SK-N-SH (cell line): Measurements from ENCODE around the gene BDKRB2. TPM values are rescaled to one million over a fixed set of nuclear protein-coding genes. Genes with fewer than 3 reads are reported as not detected.
A peak's percentile ranks its signal among the peaks of the same experiment; 100 is the strongest.

Experiments
- CTCF ChIA-PET: fragments of 300-600, 350-600 bp; formaldehyde crosslinking; extraction: SDS; loops from one replicate; lab custom pipeline; 2021; lab: Yijun Ruan, JAX
- POLR2A ChIA-PET: fragments of 350-600 bp; sonication (Branson Sonifier 250); formaldehyde crosslinking; extraction: SDS; loops from one replicate; lab custom pipeline; 2020; ENCODE audit warnings: antibody characterized with exemption, inconsistent platforms; lab: Yijun Ruan, JAX
- DNase-seq: peaks from one replicate; pipeline ENCODE4 v3.0.0; 2012
- H2AFZ ChIP-seq: fragments of 200-600 bp; sonication (generic); 2 replicates; pipeline ENCODE4 v1.8.1; 2016; ENCODE audit warnings: antibody characterized with exemption, mild to moderate bottlenecking, low read depth
- H3F3A ChIP-seq: fragments of 200-600 bp; sonication (generic); replicated peaks from 2 replicates; pipeline ENCODE3; 2016; ENCODE audit warnings: antibody characterized with exemption, mild to moderate bottlenecking; ENCODE audit not compliant: insufficient read depth
- H3K27ac ChIP-seq, 2 experiments: fragments of 200-500 bp in 1 of 2; fragments of 200-600 bp in 1 of 2; sonication (Bioruptor generic) in 1 of 2; sonication (generic), shearing (Covaris generic) in 1 of 2; 2 replicates each; pipeline versions ENCODE4 v1.5.1 to v1.6.1; 2014 to 2016; ENCODE audit warnings: low read depth in 2 of 2, inconsistent platforms in 1 of 2, low read length in 1 of 2, mild to moderate bottlenecking in 1 of 2, mixed read lengths in 1 of 2
- H3K27me3 ChIP-seq: fragments of 200-600 bp; sonication (generic), shearing (Covaris generic); 2 replicates; pipeline ENCODE4 v1.6.1; 2016; ENCODE audit warnings: mixed run types; ENCODE audit not compliant: insufficient read depth
- H3K36me3 ChIP-seq, 2 experiments: fragments of 200-500 bp in 1 of 2; fragments of 200-600 bp in 1 of 2; sonication (Bioruptor generic) in 1 of 2; sonication (generic) in 1 of 2; replicated peaks in 1 of 2; 2 replicates each; pipeline versions ENCODE3 to v1.5.1; 2014 to 2016; ENCODE audit warnings: low read length in 1 of 2, mild to moderate bottlenecking in 1 of 2; ENCODE audit not compliant: insufficient read depth in 2 of 2, control insufficient read depth in 1 of 2
- H3K4me1 ChIP-seq, 2 experiments: fragments of 200-500 bp in 1 of 2; fragments of 200-600 bp in 1 of 2; sonication (Bioruptor generic) in 1 of 2; sonication (generic), shearing (Covaris generic) in 1 of 2; 2 replicates each; pipeline versions ENCODE4 v1.5.1 to v1.6.1; 2014 to 2016; ENCODE audit warnings: low read depth in 1 of 2, low read length in 1 of 2, mixed run types in 1 of 2; ENCODE audit not compliant: insufficient read depth in 2 of 2, control insufficient read depth in 1 of 2
- H3K4me2 ChIP-seq: fragments of 200-600 bp; sonication (generic), shearing (Covaris generic); 2 replicates; pipeline ENCODE4 v1.6.1; 2017; ENCODE audit warnings: mixed run types
- H3K4me3 ChIP-seq, 2 experiments: fragments of 200-500 bp in 1 of 2; fragments of 200-600 bp in 1 of 2; sonication (Bioruptor generic) in 1 of 2; sonication (generic), shearing (Covaris generic) in 1 of 2; 2 replicates each; pipeline versions ENCODE4 v1.5.1 to v1.8.1; 2014 to 2016; ENCODE audit warnings: low read depth in 2 of 2, inconsistent platforms in 1 of 2, low read length in 1 of 2, mild to moderate bottlenecking in 1 of 2, mixed read lengths in 1 of 2, moderate library complexity in 1 of 2
- H3K79me2 ChIP-seq: fragments of 200-600 bp; sonication (generic); 2 replicates; pipeline ENCODE4 v1.8.1; 2017; ENCODE audit warnings: mild to moderate bottlenecking; ENCODE audit not compliant: insufficient read depth
- H3K9ac ChIP-seq: fragments of 200-600 bp; sonication (generic); 2 replicates; pipeline ENCODE4 v1.6.1; 2017; ENCODE audit warnings: mixed run types
- H3K9me2 ChIP-seq: fragments of 200-600 bp; sonication (generic); 2 replicates; pipeline ENCODE4 v1.6.1; 2017; ENCODE audit warnings: mixed run types
- H3K9me3 ChIP-seq: fragments of 200-600 bp; sonication (generic); 2 replicates; pipeline ENCODE4 v1.6.1; 2017; ENCODE audit warnings: mixed run types, mild to moderate bottlenecking, moderate library complexity
- H4K20me1 ChIP-seq: fragments of 200-600 bp; sonication (generic); 2 replicates; pipeline ENCODE4 v1.6.1; 2017; ENCODE audit warnings: mild to moderate bottlenecking, mixed run types; ENCODE audit not compliant: insufficient read depth
- CHD2 ChIP-seq: fragments of 150-350 bp; IDR thresholded peaks from 2 replicates; pipeline ENCODE4 v1.6.1; 2018; ENCODE audit warnings: low read length; ENCODE audit not compliant: partially characterized antibody
- ELF1 ChIP-seq: IDR thresholded peaks from 2 replicates; pipeline ENCODE4 v1.4.0; 2012
- EP300 ChIP-seq, 2 experiments: IDR thresholded peaks; 2 replicates each; pipeline versions ENCODE4 v1.4.0 to v1.6.1; 2012; ENCODE audit warnings: borderline replicate concordance in 1 of 2, low read depth in 1 of 2, low read length in 1 of 2
- EZH2phosphoT487 ChIP-seq: fragments of 200-600 bp; sonication (generic); IDR thresholded peaks from 2 replicates; pipeline ENCODE4 v1.6.1; 2017; ENCODE audit warnings: low read depth, mixed run types, mild to moderate bottlenecking, antibody characterized with exemption, moderate library complexity, borderline replicate concordance
- FOXM1 ChIP-seq: IDR thresholded peaks from 2 replicates; pipeline ENCODE4 v1.4.0; 2012; ENCODE audit warnings: low read depth, mild to moderate bottlenecking
- JUND ChIP-seq: IDR thresholded peaks from 2 replicates; pipeline ENCODE4 v1.4.0; 2012
- MEF2A ChIP-seq: IDR thresholded peaks from 2 replicates; pipeline ENCODE4 v1.4.0; 2012; ENCODE audit warnings: low read depth, borderline replicate concordance
- MXI1 ChIP-seq: IDR thresholded peaks from 2 replicates; pipeline ENCODE4 v1.6.1; 2012; ENCODE audit warnings: mild to moderate bottlenecking, low read depth, low read length, improper control_type of control experiment
- POLR2AphosphoS5 ChIP-seq: IDR thresholded peaks from 2 replicates; pipeline ENCODE4 v1.6.1; 2012; ENCODE audit warnings: low read depth, low read length
- RAD21 ChIP-seq: IDR thresholded peaks from 2 replicates; pipeline ENCODE4 v1.6.1; 2012; ENCODE audit warnings: mild to moderate bottlenecking, low read length
- RFX5 ChIP-seq: IDR thresholded peaks from 2 replicates; pipeline ENCODE4 v1.6.1; 2012; ENCODE audit warnings: mild to moderate bottlenecking, improper control_type of control experiment, low read length
- SIN3A ChIP-seq: IDR thresholded peaks from 2 replicates; pipeline ENCODE4 v1.6.1; 2012; ENCODE audit warnings: low read depth, mild to moderate bottlenecking, low read length, moderate library complexity, borderline replicate concordance
- TCF12 ChIP-seq: IDR thresholded peaks from 2 replicates; pipeline ENCODE4 v1.4.0; 2012
- USF2 ChIP-seq: fragments of 150-350 bp; IDR thresholded peaks from 2 replicates; pipeline ENCODE4 v1.6.1; 2017; ENCODE audit warnings: antibody characterized with exemption, low read length, low read depth, borderline replicate concordance
- WGBS: methylation state at CpG from one replicate; pipeline ENCODE4 v1.1.6; 2017; ENCODE audit warnings: low lambda C conversion rate; 5-methylcytosine and 5-hydroxymethylcytosine counted together
- polyA plus RNA-seq, 3 experiments: library from polyadenylated mRNA; depleted of rRNA; stranded (reverse); fragments of >200 nt; gene quantifications; 2 replicates each; pipeline ENCODE4 v1.2.3, GENCODE V29; 2012
- TF ChIP-seq, protein P1 (sequence below): IDR thresholded peaks from 2 replicates; pipeline ENCODE4 v1.4.0; 2012; ENCODE audit warnings: low read depth
- TF ChIP-seq, protein P2 (sequence below): IDR thresholded peaks from 2 replicates; pipeline ENCODE4 v1.4.0; 2012; ENCODE audit warnings: low read depth, borderline replicate concordance
- TF ChIP-seq, protein P3 (sequence below): IDR thresholded peaks from 2 replicates; pipeline ENCODE4 v1.4.0; 2012; ENCODE audit warnings: low read depth, borderline replicate concordance

The BDKRB2 gene
- polyA plus RNA-seq, 1 of the 3 experiments (the other 2 are of a cell fraction), result 4.8 TPM

DNA sequence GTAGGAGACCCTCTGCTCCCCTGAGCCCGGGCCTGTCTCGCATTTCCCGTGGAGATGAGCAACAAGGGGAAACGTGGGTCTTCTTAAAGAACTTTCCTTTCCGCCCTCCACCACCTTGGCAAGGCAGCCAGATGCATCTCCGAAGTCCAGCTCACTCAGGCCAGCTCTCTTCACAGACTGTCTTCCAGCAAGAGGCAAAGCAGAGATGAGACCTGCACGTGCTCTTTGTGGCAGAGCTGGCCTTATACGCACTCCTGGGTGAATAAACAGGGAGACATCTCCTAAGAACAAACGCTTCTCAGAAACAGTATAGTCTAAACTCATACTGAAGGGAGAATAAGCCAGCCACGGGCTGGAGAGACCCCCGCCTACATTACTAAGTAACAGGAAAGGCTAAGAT is 50.0 kb downstream of the BDKRB2 start:
- ChIA-PET POLR2A (no interaction called here), CTCF (no interaction called here)
- H3K9ac ChIP-seq, result peak overlapping the region; percentile 14; the same call in 1 of the 2 replicates
- H3K27ac ChIP-seq, result peak overlapping the region in 1 of 2 experiments; percentile 97; a peak in 3 of 4 replicates
- H3K36me3 ChIP-seq, result peaks cover 0 to 11% of the 10 kb centered on the region in 2 experiments
- H3F3A ChIP-seq, result peaks cover 35% of the 10 kb centered on the region
- peaks cover 6 to 34% of the 10 kb centered on the region in 2 experiments for H3K4me1 ChIP-seq
- peak overlapping the region; percentile 4; the same call in 1 of the 2 replicates for H3K4me2 ChIP-seq
- peaks cover 31% of the 10 kb centered on the region for H3K79me2 ChIP-seq
- no peaks in the 10 kb centered on the region for H4K20me1 ChIP-seq
- TF ChIP-seq USF2 (no peak), EZH2phosphoT487 (no peak), TCF12 (no peak), FOXM1 (no peak), MEF2A (no peak), EP300 (IDR thresholded peaks at IDR 0.05; ENCODE audit: borderline replicate concordance in 1 of 2, low read depth in 1 of 2, low read length in 1 of 2) (no peak), RAD21 (no peak)
- TF ChIP-seq, protein P1, sequence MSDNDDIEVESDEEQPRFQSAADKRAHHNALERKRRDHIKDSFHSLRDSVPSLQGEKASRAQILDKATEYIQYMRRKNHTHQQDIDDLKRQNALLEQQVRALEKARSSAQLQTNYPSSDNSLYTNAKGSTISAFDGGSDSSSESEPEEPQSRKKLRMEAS, result no peak
- TF ChIP-seq, protein P2, sequence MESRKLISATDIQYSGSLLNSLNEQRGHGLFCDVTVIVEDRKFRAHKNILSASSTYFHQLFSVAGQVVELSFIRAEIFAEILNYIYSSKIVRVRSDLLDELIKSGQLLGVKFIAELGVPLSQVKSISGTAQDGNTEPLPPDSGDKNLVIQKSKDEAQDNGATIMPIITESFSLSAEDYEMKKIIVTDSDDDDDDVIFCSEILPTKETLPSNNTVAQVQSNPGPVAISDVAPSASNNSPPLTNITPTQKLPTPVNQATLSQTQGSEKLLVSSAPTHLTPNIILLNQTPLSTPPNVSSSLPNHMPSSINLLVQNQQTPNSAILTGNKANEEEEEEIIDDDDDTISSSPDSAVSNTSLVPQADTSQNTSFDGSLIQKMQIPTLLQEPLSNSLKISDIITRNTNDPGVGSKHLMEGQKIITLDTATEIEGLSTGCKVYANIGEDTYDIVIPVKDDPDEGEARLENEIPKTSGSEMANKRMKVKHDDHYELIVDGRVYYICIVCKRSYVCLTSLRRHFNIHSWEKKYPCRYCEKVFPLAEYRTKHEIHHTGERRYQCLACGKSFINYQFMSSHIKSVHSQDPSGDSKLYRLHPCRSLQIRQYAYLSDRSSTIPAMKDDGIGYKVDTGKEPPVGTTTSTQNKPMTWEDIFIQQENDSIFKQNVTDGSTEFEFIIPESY, result no peak
- H3K4me3 ChIP-seq, result no peak overlapping the region
- H3K9me3 ChIP-seq, result peaks cover 7% of the 10 kb centered on the region; the same call in 1 of the 2 replicates
- no peaks in the 10 kb centered on the region for H3K9me2 ChIP-seq
- H3K27me3 ChIP-seq, result no peaks in the 10 kb centered on the region
- no peak overlapping the region; the same call in 1 of the 2 replicates for H2AFZ ChIP-seq
- WGBS, result 90% methylated on average over 11 of the region's 11 CpGs
- DNase-seq, result no peak

GRCh38 chr14:96255501-96256366 is 51.1 kb downstream of the BDKRB2 start, which contains the start of gene BDKRB1:
BDKRB1 (plus strand) TSS chr14:96256210; CDS start chr14:96263683, 7,473 bp downstream.
- WGBS, result 33% methylated on average over 12 of the region's 12 CpGs
- no peak for TF ChIP-seq RFX5
- TF ChIP-seq CHD2, result no peak
- TF ChIP-seq MXI1, result no peak
- peak; percentile 86 for TF ChIP-seq POLR2AphosphoS5
- no peak for TF ChIP-seq SIN3A
- TF ChIP-seq, protein P2, result 0 out of 2 replicates have a peak, but pooled peaks have one; percentile 50
- TF ChIP-seq, protein P3, sequence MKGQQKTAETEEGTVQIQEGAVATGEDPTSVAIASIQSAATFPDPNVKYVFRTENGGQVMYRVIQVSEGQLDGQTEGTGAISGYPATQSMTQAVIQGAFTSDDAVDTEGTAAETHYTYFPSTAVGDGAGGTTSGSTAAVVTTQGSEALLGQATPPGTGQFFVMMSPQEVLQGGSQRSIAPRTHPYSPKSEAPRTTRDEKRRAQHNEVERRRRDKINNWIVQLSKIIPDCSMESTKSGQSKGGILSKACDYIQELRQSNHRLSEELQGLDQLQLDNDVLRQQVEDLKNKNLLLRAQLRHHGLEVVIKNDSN, result 0 out of 2 replicates have a peak, but pooled peaks have one; percentile 19
- TF ChIP-seq JUND, result peak; percentile 86
- peak; percentile 63 to 97 for TF ChIP-seq EP300 (IDR thresholded peaks at IDR 0.05; ENCODE audit: borderline replicate concordance in 1 of 2, low read depth in 1 of 2, low read length in 1 of 2)
- TF ChIP-seq ELF1, result no peak
- TF ChIP-seq RAD21, result no peak
- TF ChIP-seq, protein P1, result peak; percentile 66

More at GRCh38 chr14:96255501-96256366, 51.1 kb downstream of the BDKRB2 start, which contains the start of gene BDKRB1:
- H3K4me3 ChIP-seq, result peak within 1 kb of the TSS in 1 of 2 experiments; percentile 8; a peak in 2 of 4 replicates
- POLR2A ChIA-PET, result no interaction called here
- peak within 1 kb of the TSS; percentile 64; the same call in 1 of the 2 replicates for H3K9ac ChIP-seq
- H3K27me3 ChIP-seq, result no peaks in the 10 kb centered on the region
- H3K4me1 ChIP-seq, result peaks cover 6 to 33% of the 10 kb centered on the region in 2 experiments
- peaks cover 0 to 15% of the 10 kb centered on the region in 2 experiments for H3K36me3 ChIP-seq
- H3F3A ChIP-seq, result peaks cover 35% of the 10 kb centered on the region
- peak within 1 kb of the TSS; percentile 77 to 97; a peak in 3 of 4 replicates for H3K27ac ChIP-seq
- H3K9me2 ChIP-seq, result no peaks in the 10 kb centered on the region
- H3K79me2 ChIP-seq, result peaks cover 41% of the 10 kb centered on the region
- H2AFZ ChIP-seq, result peak within 1 kb of the TSS; percentile 15; the same call in 1 of the 2 replicates
- no peaks in the 10 kb centered on the region for H4K20me1 ChIP-seq
- peaks cover 10% of the 10 kb centered on the region; the same call in 1 of the 2 replicates for H3K9me3 ChIP-seq
- DNase-seq, result no peak
- H3K4me2 ChIP-seq, result peak within 1 kb of the TSS; percentile 66
- CTCF ChIA-PET, result interaction anchor here (0.9 to 1.6 kb wide), 3 partner anchors 9 to 155 kb away, joined by 3 to 6 read pairs (median 3); no protein-coding TSS in a partner anchor
